LNCAP (cell line): ENCODE results near the gene CDK16.

Experiments used
- CTCF ChIP-seq: fragments of 450-650 bp; IDR thresholded peaks from 2 replicates; pipeline ENCODE4 v1.5.1; 2017; ENCODE audit warnings: mild to moderate bottlenecking

Gene CDK16

GRCh38 chrX:47174376-47174775, 44.1 kb upstream of the CDK16 start:
- TF ChIP-seq CTCF = no peak

GRCh38 chrX:47174846-47175587, 43.5 kb upstream of the CDK16 start:
- TF ChIP-seq CTCF = no peak

- no peak for TF ChIP-seq CTCF
These were observed 42.9 kb upstream of the CDK16 start for GRCh38 chrX:47175588-47175980.

- no peak for TF ChIP-seq CTCF
These were observed 42.3 kb upstream of the CDK16 start for GRCh38 chrX:47176101-47176740.

GRCh38 chrX:47177079-47177478, 41.4 kb upstream of the CDK16 start:
- TF ChIP-seq CTCF = no peak

- no peak for TF ChIP-seq CTCF
These were observed 40.1 kb upstream of the CDK16 start for GRCh38 chrX:47178337-47178736.

- no peak for TF ChIP-seq CTCF
These were observed 39.1 kb upstream of the CDK16 start for GRCh38 chrX:47179221-47179927.
